HG03064 (cell line): ENCODE results near the gene MACO1.
"Not testable (repeated sequence)": the region's sequence is repeated elsewhere in the genome, so short reads cannot be mapped to it uniquely, and the experiment has no call there.

Experiments
- ATAC-seq: cut with Tn5 transposase; IDR thresholded peaks from one replicate; pipeline ENCODE4 v1.9.1; 2021; ENCODE audit warnings: low read depth; ENCODE audit not compliant: unreplicated experiment

Gene MACO1

GRCh38 chr1:25484533-25484932 is 53.8 kb downstream of the MACO1 start:
- ATAC-seq, result no peak

GRCh38 chr1:25485536-25486411 is 55.1 kb downstream of the MACO1 start:
- no peak for ATAC-seq

GRCh38 chr1:25486602-25487001 is 55.9 kb downstream of the MACO1 start:
- no peak for ATAC-seq

DNA sequence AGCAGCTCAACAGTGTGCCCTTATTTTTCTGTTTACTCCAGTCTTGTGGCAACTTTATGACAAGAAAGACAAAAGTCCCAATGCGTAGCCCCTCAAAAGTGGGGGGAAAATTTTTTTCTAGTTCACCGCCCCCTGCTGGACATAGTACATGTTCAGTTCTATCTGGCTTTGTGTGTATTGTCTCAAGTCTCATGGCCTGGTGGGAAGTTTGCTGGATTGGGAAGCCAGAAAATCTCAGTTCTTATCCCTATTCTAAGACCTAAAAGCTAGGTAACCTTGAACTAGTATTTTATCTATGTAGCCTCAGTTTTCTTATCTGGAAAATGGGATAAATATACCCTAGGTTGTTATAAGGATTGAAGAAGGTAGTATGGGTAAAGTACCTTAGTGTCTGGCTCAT is 56.9 kb downstream of the MACO1 start:
- no peak for ATAC-seq

- no peak for ATAC-seq
These were observed 61.6 kb downstream of the MACO1 start for GRCh38 chr1:25492323-25492722.

GRCh38 chr1:25494952-25495351 is 64.3 kb downstream of the MACO1 start:
- ATAC-seq, result no peak

- no peak for ATAC-seq
These were observed 70.0 kb downstream of the MACO1 start for GRCh38 chr1:25500694-25501093.

- no peak for ATAC-seq
These were observed 70.8 kb downstream of the MACO1 start for GRCh38 chr1:25501235-25502058.

GRCh38 chr1:25502957-25503356 is 72.3 kb downstream of the MACO1 start:
- ATAC-seq, result no peak

- no peak for ATAC-seq
These were observed 73.1 kb downstream of the MACO1 start for GRCh38 chr1:25503551-25504426.

DNA sequence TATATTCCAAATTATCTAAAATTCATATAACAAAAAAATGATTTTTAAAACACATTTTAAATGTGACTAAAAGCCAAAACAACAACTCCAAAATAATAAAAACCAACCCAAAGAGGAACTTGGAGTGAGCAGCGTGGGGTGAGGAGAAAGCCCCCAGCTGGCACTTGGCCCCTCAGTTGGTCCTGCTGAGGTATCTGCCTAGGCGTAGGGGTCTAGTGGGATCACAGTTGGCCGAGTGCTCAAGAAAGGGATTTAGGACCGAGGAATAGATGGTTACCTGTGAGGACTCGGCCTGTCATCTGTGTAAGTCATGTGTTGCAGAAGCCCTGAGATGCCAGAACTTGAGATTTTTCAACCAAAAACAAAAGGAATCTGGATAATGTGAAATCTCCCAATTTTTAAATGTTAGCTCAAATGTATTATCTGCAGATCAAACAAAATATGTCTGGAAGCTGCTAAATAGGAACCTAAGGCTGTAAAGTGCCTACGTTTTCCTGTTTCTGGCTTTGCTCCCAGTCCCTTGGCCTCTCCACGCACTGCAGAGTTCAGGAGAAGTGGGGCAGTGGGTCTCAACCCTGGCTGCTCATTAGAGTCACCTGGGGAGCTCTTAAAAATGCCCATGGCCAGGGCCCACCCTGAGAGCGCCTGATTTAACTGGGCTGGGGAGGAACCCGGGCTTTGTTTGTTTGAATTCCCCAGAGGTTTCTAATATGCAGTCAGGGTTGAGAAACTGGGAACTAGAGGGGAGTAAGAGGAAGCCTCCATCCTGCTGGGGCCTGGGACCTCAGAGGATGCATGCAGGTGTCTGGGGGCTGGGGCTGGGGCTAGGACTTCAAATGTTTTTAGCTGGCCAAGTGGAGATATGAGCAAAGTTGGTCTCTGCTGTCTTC is 74.3 kb downstream of the MACO1 start:
- no peak for ATAC-seq

- ATAC-seq, result no peak
These were observed 75.1 kb downstream of the MACO1 start for GRCh38 chr1:25505656-25506385.

DNA sequence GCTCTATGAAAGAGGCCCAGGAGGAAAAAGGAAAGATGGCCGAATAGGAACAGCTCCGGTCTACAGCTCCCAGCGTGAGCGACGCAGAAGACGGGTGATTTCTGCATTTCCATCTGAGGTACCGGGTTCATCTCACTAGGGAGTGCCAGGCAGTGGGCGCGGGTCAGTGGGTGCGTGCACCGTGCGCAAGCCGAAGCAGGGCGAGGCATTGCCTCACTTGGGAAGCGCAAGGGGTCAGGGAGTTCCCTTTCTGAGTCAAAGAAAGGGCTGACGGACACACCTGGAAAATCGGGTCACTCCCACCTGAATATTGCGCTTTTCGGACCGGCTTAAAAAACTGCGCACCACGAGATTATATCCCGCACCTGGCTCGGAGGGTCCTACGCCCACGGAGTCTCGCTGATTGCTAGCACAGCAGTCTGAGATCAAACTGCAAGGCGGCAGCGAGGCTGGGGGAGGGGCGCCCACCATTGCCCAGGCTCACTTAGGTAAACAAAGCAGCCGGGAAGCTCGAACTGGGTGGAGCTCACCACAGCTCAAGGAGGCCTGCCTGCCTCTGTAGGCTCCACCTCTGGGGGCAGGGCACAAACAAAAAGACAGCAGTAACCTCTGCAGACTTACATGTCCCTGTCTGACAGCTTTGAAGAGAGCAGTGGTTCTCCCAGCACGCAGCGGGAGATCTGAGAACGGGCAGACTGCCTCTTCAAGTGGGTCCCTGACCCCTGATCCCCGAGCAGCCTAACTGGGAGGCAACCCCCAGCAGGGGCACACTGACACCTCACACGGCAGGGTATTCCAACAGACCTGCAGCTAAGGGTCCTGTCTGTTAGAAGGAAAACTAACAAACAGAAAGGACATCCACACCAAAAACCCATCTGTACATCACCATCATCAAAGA is 76.1 kb downstream of the MACO1 start:
- ATAC-seq, result not testable (repeated sequence)

GRCh38 chr1:25513666-25514065 is 83.0 kb downstream of the MACO1 start:
- ATAC-seq, result no peak

DNA sequence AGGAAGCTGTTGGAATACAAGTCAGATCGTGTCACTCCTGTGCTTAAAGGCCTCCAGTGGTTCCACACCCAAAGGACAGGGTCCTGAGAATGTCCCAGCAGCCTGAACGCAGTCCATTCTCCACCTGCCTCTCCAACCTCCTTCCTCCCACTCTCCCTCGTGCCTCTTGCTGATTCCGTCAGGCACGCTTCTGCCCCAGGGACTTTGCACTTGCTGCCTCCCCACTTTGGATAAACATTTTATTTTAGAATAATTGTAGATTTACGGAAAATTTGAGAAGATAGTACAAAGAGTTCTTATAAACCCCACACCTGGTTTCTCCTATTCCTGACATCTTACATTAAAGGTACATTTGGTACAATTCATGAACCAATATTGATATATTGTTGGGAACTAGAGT is 84.3 kb downstream of the MACO1 start:
- ATAC-seq, result no peak

GRCh38 chr1:25516686-25517085 is 86.0 kb downstream of the MACO1 start:
- no peak for ATAC-seq

- no peak for ATAC-seq
These were observed 87.0 kb downstream of the MACO1 start for GRCh38 chr1:25517476-25518394.
